ENCODE measurements around the gene ATP1A1. TPM values are rescaled to one million over a fixed set of nuclear protein-coding genes. Genes with fewer than 3 reads are reported as not detected.
A peak's percentile ranks its signal among the peaks of the same experiment; 100 is the strongest.

The ATP1A1 gene
- total RNA-seq, 1 donor from 2014 or later: 269 TPM

DNA sequence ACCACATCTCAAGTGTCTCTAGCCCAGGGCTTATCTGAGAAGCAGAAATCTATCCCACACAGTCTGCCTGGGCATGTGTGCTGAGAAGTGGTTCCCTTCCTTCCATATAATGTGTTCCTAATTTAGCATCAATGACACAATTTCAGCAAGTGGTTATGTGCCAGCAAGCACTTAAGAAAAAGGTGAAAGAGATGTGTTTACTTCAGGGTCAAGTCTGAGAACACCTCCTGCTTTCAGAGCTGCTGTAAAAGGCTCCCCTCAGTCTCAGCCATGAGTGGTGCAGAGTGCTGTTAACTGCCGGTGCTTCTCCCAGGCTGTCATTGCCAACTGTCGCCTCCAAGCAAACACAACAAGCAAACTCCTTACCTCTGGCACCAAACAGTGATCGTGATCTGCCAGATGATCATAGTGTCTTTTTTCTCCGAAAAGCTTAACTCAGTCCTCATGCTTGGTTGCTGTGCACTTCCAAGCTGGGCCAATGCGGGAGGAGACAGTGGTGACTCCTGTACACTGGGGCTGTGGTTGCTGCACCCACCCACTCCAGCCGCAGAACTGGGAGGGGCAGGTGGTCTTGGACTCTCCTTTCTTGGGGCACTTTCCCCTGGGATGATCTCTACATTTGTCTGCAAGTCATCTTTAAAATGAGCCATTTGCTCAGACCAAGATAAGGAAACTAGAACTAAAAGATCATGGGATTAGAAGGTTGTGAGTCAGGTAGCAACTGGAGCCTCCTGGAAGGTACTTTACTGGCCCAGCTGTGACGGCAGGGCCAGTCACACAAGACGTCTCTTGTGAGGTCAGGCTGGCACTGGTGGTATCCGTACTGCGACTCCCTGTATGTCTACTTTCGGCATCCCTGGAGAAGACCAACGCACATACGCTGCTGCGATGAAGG is 32.4 kb downstream of the ATP1A1 start:
- DNase-seq (no peak), ATAC-seq (peak; percentile 81)
- intact Hi-C loops (cut with micrococcal nuclease): no loop called here

- ATAC-seq: no peak
Measured at GRCh38 chr1:116407033-116407432, 34.0 kb downstream of the ATP1A1 start.

DNA sequence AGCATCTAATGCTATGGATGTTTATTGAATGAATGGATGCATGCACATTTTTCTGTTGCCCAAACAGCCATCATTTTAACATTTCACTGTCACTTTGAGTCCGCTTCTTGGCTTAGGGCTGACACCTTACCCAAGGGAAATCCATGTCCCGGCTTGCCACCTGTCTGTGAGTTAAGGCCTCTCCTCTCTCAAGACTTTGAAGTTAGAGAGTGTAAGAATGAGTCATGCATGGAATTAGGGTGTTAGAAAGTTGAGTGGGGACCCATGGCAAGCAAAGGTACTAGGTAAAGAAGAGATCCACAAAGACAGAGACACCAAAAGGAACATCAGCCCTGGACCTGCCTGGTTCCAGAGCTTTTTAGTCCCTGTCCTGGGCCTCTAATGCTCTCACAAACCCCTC is 35.1 kb downstream of the ATP1A1 start:
- ATAC-seq (no peak), DNase-seq (no peak)
- intact Hi-C loops (cut with micrococcal nuclease): no loop called here

More at GRCh38 chr1:116407033-116407432, 34.0 kb downstream of the ATP1A1 start:
- DNase-seq: no peak
- intact Hi-C loops (cut with micrococcal nuclease): no loop called here

- DNase-seq (no peak), ATAC-seq (no peak)
- intact Hi-C loops (cut with micrococcal nuclease): no loop called here
Measured at GRCh38 chr1:116408803-116409720, 36.0 kb downstream of the ATP1A1 start.

- ATAC-seq (peak; percentile 57), DNase-seq (no peak)
- intact Hi-C loops (cut with micrococcal nuclease): no loop called here
Measured at GRCh38 chr1:116409751-116410191, 36.7 kb downstream of the ATP1A1 start.

DNA sequence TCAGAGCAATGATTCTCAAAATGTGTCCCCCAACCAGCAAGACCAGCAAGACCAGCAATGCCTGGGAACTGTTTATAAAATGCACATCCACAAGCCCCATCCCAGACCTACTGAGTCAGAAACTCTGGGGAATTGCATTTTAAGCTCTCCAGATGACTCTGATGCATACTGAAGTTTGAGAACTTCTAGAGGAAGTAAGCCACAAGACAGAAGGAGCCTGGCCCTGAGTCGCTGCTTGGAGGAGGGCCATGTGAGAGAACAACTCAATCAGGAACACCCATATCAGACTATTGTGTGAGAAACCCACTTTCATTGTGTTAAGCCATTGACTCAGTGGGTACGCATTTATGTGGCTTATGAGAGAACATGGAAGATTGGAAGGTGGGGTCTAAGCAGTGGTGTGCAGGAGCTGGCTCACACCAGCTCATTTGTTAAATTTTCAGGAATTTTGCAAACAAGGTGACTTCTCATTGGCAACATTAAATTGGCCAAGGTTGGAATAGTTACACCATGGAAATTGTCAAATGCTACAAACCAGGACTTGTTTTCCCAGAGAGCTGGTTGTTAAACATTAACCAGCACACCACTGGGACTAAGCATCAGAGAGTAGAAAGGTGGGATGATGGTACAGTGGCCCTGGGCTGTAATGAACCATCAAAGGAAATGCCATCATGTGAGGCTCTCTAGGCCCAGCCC is 38.9 kb downstream of the ATP1A1 start:
- no peak for DNase-seq
- intact Hi-C loops (cut with micrococcal nuclease): no loop called here
- ATAC-seq: no peak

- no peak for ATAC-seq
- intact Hi-C loops (cut with micrococcal nuclease): no loop called here
- no peak for DNase-seq
Measured at GRCh38 chr1:116412480-116412798, 39.4 kb downstream of the ATP1A1 start.

DNA sequence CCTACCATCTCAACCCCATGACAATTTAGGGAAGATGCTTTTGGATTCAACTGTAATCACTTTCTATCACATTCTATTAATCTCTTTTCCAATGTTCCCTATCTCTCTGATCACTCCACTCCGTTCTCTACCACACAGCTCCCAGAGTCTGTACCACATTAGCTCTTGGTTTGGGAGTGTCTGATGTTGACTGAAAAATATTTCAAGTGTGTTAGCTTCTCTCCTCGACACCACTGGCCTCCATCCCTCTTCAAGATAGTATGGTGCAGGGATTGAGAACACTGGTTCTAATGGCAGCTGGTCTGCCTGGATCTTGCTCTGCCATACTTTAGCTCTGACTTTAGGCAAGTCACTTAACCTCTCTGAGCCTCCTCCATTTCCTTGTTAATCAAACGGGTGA is 39.9 kb downstream of the ATP1A1 start:
- intact Hi-C loops (cut with micrococcal nuclease): no loop called here
- ATAC-seq: no peak
- DNase-seq: no peak

DNA sequence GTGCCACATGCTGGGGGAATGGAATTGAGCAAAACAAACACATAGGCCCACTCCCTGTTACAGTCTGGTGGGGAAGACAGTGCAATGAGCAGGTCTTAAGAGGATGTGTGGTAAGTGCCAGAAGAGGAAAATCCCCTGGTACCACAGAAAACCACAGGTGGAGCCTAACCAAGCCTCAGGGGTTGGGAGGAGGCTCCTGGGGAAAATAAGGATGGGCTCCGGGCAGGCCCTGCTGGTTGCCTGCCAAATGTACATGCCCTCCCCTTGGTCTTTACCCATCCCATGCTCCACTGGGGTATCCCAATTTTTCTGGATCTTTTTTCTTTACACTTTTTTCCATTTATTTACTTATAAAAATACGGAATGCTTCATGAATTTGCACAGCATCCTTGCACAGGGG is 40.4 kb downstream of the ATP1A1 start:
- intact Hi-C loops (cut with micrococcal nuclease): no loop called here
- no peak for DNase-seq
- no peak for ATAC-seq

- ATAC-seq (no peak), DNase-seq (no peak)
- intact Hi-C loops (cut with micrococcal nuclease): no loop called here
Measured at GRCh38 chr1:116414364-116414763, 41.3 kb downstream of the ATP1A1 start.

DNA sequence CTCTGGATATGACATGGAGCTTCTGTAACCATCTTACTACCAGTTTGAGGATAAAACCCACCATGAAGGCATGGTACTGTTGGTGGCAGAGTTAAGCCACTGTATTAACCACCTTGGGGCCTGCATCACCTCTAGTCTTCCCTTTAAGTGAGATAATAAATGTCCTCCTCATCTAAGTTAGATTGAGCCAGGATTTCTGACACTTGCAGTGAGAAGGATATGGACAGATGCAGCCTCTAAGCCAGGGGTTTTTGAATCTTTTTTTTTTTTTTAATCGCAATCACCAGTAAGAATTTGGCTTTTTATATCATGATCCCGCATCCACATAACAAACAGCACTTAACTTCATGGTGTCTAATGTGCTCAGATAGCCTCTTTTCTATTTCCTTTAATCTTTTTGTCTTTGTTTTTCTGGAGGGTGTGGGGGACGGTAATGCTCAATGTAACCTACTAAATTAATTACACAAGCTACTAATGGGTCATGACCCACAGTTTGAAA is 42.2 kb downstream of the ATP1A1 start:
- DNase-seq (no peak), ATAC-seq (no peak)
- intact Hi-C loops (cut with micrococcal nuclease): no loop called here

DNA sequence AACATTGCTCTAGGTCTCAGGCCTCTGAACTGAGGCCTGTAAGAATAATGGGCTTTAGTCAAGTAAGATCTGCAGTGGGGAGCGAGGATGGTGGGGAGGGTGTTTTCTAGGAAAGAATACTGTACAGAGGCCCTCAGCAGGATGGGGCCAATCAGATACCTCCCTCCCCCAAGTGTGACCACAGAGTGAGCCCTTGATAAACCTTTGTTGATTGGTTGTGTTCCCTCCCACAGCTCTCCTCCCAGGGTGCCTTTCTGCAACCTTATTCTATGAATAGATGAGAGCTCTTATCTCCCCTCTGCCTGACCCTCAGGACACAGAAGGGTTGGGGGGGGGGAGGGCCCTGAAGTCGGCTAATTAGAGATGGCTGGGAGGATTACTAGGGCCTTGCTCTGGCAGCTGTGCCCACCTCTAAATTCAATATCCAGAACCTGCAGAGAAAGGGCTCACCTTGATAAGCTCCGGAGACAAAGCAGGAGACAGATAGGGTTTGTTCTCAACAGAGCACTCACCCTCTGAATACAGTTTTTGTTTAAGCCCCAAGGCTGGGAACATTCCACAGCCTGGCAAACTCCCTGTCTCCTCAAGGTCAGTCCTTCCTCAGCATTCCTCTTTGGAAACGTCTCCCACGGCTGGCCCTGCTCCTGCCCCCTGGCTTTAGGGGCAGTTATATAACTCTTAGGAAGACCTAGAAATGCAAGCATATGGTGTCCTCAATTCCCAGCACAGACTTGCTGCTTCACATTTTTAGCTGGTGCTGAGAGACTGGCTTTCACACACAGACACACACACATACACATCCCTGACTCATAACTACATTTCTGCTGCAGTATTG is 42.9 kb downstream of the ATP1A1 start:
- DNase-seq (peak; percentile 67), ATAC-seq (peak; percentile 90)
- intact Hi-C loops (cut with micrococcal nuclease): no loop called here

DNA sequence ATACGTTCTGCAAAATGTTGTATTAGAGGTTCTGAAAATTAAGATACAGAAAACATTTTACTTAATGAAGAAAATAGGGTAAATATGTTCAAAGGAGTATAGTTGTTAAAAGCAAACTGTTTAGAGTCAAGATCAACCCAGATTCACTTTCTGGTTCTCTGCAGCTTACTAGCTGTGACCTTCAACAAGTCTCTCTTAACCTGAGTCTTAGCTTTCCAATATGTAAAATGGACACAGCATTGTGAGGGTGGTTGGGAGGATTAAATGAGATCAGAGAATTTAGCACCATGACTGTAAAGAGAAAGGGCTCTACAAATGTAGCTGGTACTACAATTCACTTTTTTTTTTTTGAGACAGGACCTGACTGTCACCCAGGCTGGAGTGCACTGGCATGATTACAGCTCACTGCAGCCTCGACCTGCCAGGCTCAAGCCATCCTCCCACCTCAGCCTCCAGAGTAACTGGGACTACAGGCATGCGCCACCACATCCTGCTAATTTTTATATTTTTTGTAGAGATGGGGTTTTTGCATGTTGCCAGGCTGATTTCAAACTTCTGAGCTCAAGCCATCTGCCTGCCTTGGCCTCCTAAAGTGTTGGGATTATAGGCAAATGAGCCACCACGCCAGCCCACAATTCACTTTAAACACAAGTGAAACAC is 43.9 kb downstream of the ATP1A1 start:
- intact Hi-C loops (cut with micrococcal nuclease): no loop called here
- DNase-seq (no peak), ATAC-seq (no peak)

DNA sequence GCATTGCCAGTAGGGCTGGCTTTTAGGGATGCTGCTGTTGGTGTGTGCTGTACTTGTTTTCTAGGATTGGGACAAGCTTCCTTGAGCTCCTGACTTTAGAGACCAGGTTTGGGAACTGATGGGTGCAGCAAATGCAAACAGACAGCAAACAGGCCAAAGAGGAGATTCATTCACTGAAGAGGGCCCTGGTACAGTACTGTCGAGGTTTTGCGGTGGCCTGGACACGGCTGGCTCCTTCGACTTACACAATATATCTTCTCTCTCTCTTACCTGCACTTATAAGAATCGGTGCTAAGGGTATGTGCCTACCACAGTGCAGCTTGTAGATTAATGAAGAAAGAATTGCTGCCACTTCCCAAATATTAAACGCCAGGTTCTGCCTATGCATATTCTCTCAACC is 44.6 kb downstream of the ATP1A1 start:
- no peak for ATAC-seq
- DNase-seq: no peak
- intact Hi-C loops (cut with micrococcal nuclease): no loop called here

DNA sequence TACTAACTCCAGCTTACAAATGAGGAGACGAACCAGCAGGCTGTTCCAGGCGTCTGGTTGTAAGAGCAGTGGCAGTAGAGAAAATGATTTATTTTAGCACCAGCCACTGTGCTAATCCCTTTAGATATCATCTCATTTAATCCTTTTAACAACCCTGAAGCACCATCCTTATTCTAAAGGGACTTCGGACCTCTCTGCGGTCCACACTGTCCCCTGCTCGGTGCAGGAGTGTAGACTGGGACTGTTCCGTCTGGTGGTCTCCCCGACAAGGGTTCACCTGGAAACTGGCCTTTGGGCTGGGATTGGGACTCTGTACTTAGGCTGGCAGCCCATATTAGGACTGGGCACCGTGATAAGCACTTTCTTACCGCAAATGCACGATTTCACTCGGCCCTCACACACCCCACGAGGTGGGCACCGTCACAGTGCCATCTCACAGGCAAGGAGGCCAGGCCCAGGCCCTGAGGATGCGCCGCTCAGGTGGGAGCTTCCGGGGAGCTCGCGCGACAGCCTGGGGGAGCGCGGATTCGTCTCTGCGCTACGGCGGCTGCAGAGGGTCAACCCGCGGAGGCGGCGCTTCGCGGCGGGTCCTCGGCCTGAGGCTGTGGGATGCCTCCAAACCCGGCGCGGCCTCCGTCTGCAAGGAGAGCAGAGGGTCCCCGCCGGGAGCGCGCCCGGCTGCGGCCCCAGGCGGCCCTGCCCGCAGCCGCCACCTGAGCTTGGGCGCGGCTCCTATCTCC is 45.2 kb downstream of the ATP1A1 start:
- intact Hi-C loops (cut with micrococcal nuclease): no loop called here
- ATAC-seq (peak; percentile 72), DNase-seq (peak; percentile 91)

DNA sequence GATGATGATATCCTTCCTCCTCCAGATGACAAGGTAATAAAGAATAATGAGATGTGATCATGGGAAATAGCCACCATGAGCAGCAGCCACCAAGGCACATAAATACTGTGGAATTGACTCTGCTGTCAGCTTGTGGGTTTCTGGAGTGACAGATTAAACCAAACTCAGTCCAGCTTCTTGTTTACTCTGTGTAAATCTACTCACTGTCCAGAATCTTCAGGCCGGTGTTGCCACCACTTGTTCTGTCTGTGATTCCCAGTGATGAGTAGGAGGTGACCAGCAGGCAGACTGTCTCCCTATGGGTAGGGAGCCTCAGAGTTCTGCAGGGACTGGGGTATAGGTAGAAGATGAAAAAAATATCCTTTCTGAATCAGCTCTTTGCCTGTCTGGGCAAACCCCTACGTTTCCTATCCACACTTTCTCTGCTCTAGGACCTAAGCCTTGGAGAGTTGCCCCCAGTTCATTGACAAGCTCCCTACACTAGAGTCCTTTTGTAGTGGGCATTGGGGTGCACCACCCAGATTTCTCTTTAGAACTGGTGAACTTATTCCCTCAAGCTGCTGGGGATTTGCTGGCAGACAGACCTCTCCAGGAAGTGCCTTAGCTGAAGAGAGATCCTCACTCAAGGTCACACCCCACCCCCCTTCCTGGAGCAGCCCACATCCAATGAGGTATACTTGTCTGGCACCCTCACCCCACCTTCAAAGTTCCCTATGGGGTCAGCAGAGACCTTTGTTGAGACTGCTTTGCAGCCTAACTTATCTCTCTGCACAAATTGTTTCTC is 47.6 kb downstream of the ATP1A1 start:
- intact Hi-C loops (cut with micrococcal nuclease): no loop called here
- DNase-seq (no peak), ATAC-seq (no peak)

DNA sequence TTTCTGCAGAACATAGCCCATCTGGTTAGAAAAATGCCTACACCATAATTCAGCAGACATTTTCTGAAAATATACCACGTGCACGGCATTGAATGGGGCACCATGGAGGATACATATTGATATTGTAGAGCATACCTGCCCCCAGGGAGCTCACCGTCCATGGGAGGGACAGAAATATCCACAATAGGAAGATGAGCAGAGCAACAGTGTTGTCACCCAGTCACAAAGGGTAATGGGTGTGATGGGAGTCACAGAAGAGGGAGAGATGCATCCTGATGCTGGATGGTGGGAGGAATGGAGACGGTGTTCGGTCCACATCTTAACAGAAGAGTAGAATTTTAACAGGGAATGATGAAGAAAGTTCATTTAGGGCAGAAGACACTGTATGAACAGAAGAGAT is 51.4 kb downstream of the ATP1A1 start:
- no peak for DNase-seq
- intact Hi-C loops (cut with micrococcal nuclease): no loop called here
- no peak for ATAC-seq
